DND-41 (cell line): Measurements from ENCODE around the gene CDYL2.

ENCODE experiments used
- CTCF ChIP-seq: IDR thresholded peaks from 2 replicates; pipeline ENCODE4 v1.5.1; 2012; ENCODE audit warnings: borderline replicate concordance, low read length, moderate library complexity, mild to moderate bottlenecking; ENCODE audit not compliant: poor library complexity, severe bottlenecking; ENCODE audit errors: extremely low read depth
- EZH2 ChIP-seq: IDR thresholded peaks from 3 replicates; pipeline ENCODE4 v1.6.1; 2012; ENCODE audit warnings: borderline replicate concordance, low read depth, mild to moderate bottlenecking, moderate library complexity, low read length, inconsistent platforms; ENCODE audit not compliant: severe bottlenecking

DNA sequence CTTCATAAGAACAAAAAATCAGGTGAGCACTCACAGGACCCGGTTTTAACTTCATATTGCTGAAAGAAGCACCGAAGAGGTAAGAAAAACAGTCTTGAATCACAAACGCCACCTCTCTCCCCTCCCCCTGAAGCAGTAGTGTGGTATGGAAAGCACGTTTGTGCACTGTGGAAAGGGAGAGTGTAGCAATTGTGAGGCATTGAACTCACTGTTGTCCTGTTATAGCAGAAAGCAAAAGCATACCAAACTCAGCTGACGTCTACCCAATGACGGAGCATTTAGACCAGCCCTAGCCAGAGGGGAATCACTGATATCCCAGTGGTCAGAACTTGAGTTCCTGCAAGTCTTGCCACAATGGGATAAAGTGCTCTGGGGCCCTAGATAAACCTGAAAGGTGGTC lies 164.8 kb downstream of the CDYL2 start:
- no peak for TF ChIP-seq CTCF
- no peak for TF ChIP-seq EZH2
